Activated CD8-positive, alpha-beta T cell treated with anti-CD3 and anti-CD28 coated beads, Interleukin-2, amount 10 ng/mL, durations not matched to agents 7 days and 5 days (primary cell): ENCODE data around the gene SLC4A11. TPM values are rescaled to one million over a fixed set of nuclear protein-coding genes. Genes with fewer than 3 reads are reported as not detected.
"Not testable (repeated sequence)": the region's sequence is repeated elsewhere in the genome, so short reads cannot be mapped to it uniquely, and the experiment has no call there.

Experiments used
- ATAC-seq: fragments of 150-1000 bp; cut with Tn5 transposase; one replicate; pipeline ENCODE4 v1.10.0; 2021; ENCODE audit warnings: moderate library complexity
- CTCF ChIA-PET: fragments of 350-600 bp; sonication (Branson Sonifier 250); formaldehyde crosslinking; loops from one replicate; lab custom pipeline; 2021; ENCODE audit warnings: antibody characterized with exemption; lab: Charles Lee
- POLR2A ChIA-PET: fragments of 350-600 bp; sonication (Branson Sonifier 250); formaldehyde crosslinking; loops from one replicate; lab custom pipeline; 2021; ENCODE audit warnings: antibody characterized with exemption; lab: Charles Lee
- DNase-seq: peaks from one replicate; pipeline ENCODE4 v3.0.0-alpha.2; 2020
- H3K27ac Mint-ChIP-seq: one replicate; pipeline ENCODE4 v1.8.0; 2021; ENCODE audit warnings: mild to moderate bottlenecking, mixed read lengths
- H3K27me3 Mint-ChIP-seq: one replicate; pipeline ENCODE4 v1.8.0; 2021; ENCODE audit warnings: low read depth, mixed read lengths
- H3K36me3 Mint-ChIP-seq: one replicate; pipeline ENCODE4 v1.8.0; 2021; ENCODE audit warnings: low read depth, mixed read lengths
- H3K4me1 Mint-ChIP-seq: one replicate; pipeline ENCODE4 v1.8.0; 2021; ENCODE audit warnings: low read depth, mixed read lengths
- H3K4me3 Mint-ChIP-seq: one replicate; pipeline ENCODE4 v1.8.0; 2021; ENCODE audit warnings: mild to moderate bottlenecking, mixed read lengths
- H3K9me3 Mint-ChIP-seq: one replicate; pipeline ENCODE4 v1.8.0; 2022; ENCODE audit warnings: mixed read lengths; ENCODE audit not compliant: insufficient read depth
- total RNA-seq, 2 experiments: library from RNA; stranded (reverse); gene quantifications; one replicate each; pipeline ENCODE4 v1.2.3, GENCODE V29; 2021

Gene SLC4A11
- total RNA-seq, 2 experiments from 2014 or later = 1.6 to 2.8 TPM

GRCh38 chr20:3224681-3225421, 14.1 kb downstream of the SLC4A11 start:
- H3K9me3 Mint-ChIP-seq = no peaks in the 10 kb centered on the region
- no peak for ATAC-seq
- DNase-seq = no peak
- H3K4me1 Mint-ChIP-seq = peaks cover 18% of the 10 kb centered on the region
- peaks cover 26% of the 10 kb centered on the region for H3K36me3 Mint-ChIP-seq
- no peaks in the 10 kb centered on the region for H3K27me3 Mint-ChIP-seq
- no peak overlapping the region for H3K4me3 Mint-ChIP-seq
- ChIA-PET POLR2A (no interaction called here), CTCF (no interaction called here)
- H3K27ac Mint-ChIP-seq = no peak overlapping the region

GRCh38 chr20:3223994-3224680, 14.9 kb downstream of the SLC4A11 start:
- Mint-ChIP-seq H3K9me3 (no peaks in the 10 kb centered on the region), H3K27me3 (no peaks in the 10 kb centered on the region), H3K4me1 (peaks cover 18% of the 10 kb centered on the region), H3K27ac (no peak overlapping the region), H3K36me3 (peaks cover 26% of the 10 kb centered on the region), H3K4me3 (no peak overlapping the region)
- ChIA-PET CTCF (interaction anchor here (1.1 to 1.8 kb wide), 2 partner anchors 25 to 92 kb away, joined by 4 to 11 read pairs; no protein-coding TSS in a partner anchor), POLR2A (interaction anchor here (1.2 to 1.5 kb wide), 2 partner anchors 9 to 14 kb away, joined by 4 read pairs; partner anchors contain the start of gene ITPA)
- DNase-seq (no peak), ATAC-seq (no peak)

- Mint-ChIP-seq H3K27ac (peak overlapping the region; percentile 75), H3K4me3 (no peak overlapping the region), H3K36me3 (peaks cover 27% of the 10 kb centered on the region), H3K4me1 (peaks cover 18% of the 10 kb centered on the region), H3K9me3 (no peaks in the 10 kb centered on the region), H3K27me3 (no peaks in the 10 kb centered on the region)
- no peak for DNase-seq
- ATAC-seq = no peak
- ChIA-PET CTCF (interaction anchor here (1.1 to 1.8 kb wide), 3 partner anchors 25 to 93 kb away, joined by 4 to 11 read pairs (median 8); no protein-coding TSS in a partner anchor), POLR2A (interaction anchor here (0.6 to 1.5 kb wide), 4 partner anchors 9 to 104 kb away, joined by 3 to 4 read pairs (median 4); partner anchors contain the start of gene ITPA)
Measured at GRCh38 chr20:3223651-3223993, 15.4 kb downstream of the SLC4A11 start.

GRCh38 chr20:3222635-3223600, 16.1 kb downstream of the SLC4A11 start:
- CTCF ChIA-PET = interaction anchor here (0.7 to 1.8 kb wide), 6 partner anchors 14 to 107 kb away, joined by 3 to 11 read pairs (median 4); partner anchors contain the start of genes ITPA and SLC4A11
- H3K4me1 Mint-ChIP-seq = peaks cover 19% of the 10 kb centered on the region
- no peak overlapping the region for H3K4me3 Mint-ChIP-seq
- H3K27me3 Mint-ChIP-seq = no peaks in the 10 kb centered on the region
- DNase-seq (peak; percentile 51), ATAC-seq (peak; percentile 37)
- H3K36me3 Mint-ChIP-seq = peaks cover 28% of the 10 kb centered on the region
- POLR2A ChIA-PET = interaction anchor here (0.6 to 1.5 kb wide), 5 partner anchors 10 to 1472 kb away, joined by 3 to 4 read pairs (median 3); partner anchors contain the start of gene ITPA
- H3K9me3 Mint-ChIP-seq = no peaks in the 10 kb centered on the region
- peak overlapping the region; percentile 75 for H3K27ac Mint-ChIP-seq

DNA sequence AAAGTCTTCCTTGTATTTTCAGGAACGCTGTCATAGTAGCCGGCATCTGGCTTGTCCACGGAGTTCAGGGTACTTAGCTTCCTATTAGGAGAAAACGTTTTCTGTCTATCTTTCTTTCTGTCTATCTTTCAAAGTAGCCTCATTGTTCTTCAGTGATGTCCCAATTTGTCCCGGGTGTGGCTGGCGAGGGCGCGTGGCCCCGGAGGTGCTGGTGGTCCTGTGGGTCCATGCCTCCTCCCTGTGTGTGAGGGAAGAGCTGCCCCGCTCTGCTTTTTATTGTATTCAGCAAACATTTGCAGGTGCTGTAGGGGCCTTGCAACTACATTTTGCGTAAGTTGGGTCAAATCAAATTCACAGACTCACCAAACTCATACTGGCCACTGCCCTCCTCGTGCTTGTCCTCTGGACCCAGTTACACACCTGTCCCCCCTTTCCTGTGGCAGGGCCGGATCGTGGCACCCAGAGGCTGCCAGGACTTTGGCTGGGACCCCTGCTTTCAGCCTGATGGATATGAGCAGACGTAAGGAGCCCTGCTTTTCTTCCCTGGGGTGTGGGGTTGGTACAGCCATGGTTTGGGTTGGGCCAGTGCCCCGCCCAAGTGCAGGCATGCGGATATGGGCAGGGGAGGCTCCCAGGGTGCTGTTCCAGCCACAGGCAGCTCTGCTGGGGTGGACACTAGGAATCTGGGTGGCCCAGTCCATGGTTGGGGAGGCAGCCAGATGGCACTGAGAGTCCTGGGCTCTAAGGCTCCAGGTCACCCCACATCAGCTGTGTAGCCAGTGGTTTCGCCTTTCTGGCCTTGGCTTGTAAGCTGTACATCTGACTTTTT, 17.4 kb downstream of the SLC4A11 start:
- Mint-ChIP-seq H3K27ac (peak overlapping the region; percentile 36), H3K4me3 (no peak overlapping the region), H3K27me3 (no peaks in the 10 kb centered on the region), H3K36me3 (peaks cover 28% of the 10 kb centered on the region), H3K9me3 (no peaks in the 10 kb centered on the region), H3K4me1 (peaks cover 19% of the 10 kb centered on the region)
- ATAC-seq (no peak), DNase-seq (no peak)
- ChIA-PET POLR2A (no interaction called here), CTCF (interaction anchor here (5.1 kb wide), 1 partner anchor 94 kb away, joined by 53 read pairs; no protein-coding TSS in a partner anchor)

GRCh38 chr20:3218307-3218988, 20.5 kb downstream of the SLC4A11 start:
- CTCF ChIA-PET = interaction anchor here (0.6 to 5.1 kb wide), 12 partner anchors 9 to 350 kb away, joined by 3 to 53 read pairs (median 4); partner anchors contain the start of genes ITPA and SLC4A11
- ATAC-seq (peak; percentile 92), DNase-seq (peak; percentile 79)
- H3K9me3 Mint-ChIP-seq = no peaks in the 10 kb centered on the region
- H3K27ac Mint-ChIP-seq = no peak overlapping the region
- H3K4me3 Mint-ChIP-seq = no peak overlapping the region
- peaks cover 32% of the 10 kb centered on the region for H3K36me3 Mint-ChIP-seq
- H3K4me1 Mint-ChIP-seq = peaks cover 16% of the 10 kb centered on the region
- no peaks in the 10 kb centered on the region for H3K27me3 Mint-ChIP-seq
- POLR2A ChIA-PET = no interaction called here

- POLR2A ChIA-PET, DNase-seq, H3K4me1 Mint-ChIP-seq, CTCF ChIA-PET, ATAC-seq, H3K4me3 Mint-ChIP-seq, H3K9me3 Mint-ChIP-seq, H3K27ac Mint-ChIP-seq, H3K27me3 Mint-ChIP-seq: not testable (repeated sequence)
- peaks cover 24% of the 10 kb centered on the region for H3K36me3 Mint-ChIP-seq
Measured at GRCh38 chr20:3215359-3215917, 23.6 kb downstream of the SLC4A11 start.

- no peaks in the 10 kb centered on the region for H3K9me3 Mint-ChIP-seq
- ATAC-seq (no peak), DNase-seq (no peak)
- no peaks in the 10 kb centered on the region for H3K27me3 Mint-ChIP-seq
- peaks cover 18% of the 10 kb centered on the region for H3K36me3 Mint-ChIP-seq
- H3K27ac Mint-ChIP-seq = no peak overlapping the region
- POLR2A ChIA-PET = no interaction called here
- H3K4me1 Mint-ChIP-seq = peaks cover 22% of the 10 kb centered on the region
- CTCF ChIA-PET = no interaction called here
- H3K4me3 Mint-ChIP-seq = no peak overlapping the region
Measured at GRCh38 chr20:3213226-3213625, 25.8 kb downstream of the SLC4A11 start.

DNA sequence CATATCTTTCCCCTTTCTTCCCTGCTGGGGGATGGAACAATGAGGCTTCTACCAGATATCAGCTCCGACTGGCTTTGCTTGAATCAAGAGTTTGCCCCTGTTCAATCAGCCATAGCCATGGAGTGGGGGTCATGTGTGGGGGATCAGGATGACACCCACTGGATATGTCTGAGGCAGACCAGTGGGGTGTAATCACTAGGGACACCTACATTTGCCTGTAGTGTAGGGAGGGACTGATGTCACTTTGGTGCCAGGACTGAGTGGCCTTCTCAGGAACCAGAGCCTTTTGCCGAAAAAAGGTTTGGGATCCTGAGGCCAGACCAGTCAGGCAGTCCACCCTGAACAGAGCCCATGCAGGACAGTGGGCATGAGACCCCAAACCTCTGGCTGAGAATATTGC, 28.6 kb downstream of the SLC4A11 start:
- ChIA-PET CTCF (interaction anchor here (1.2 to 2.3 kb wide), 3 partner anchors 8 to 157 kb away, joined by 3 to 11 read pairs (median 4); no protein-coding TSS in a partner anchor), POLR2A (interaction anchor here (1.7 to 2.2 kb wide), 2 partner anchors 13 to 51 kb away, joined by 4 to 10 read pairs; partner anchors contain the start of genes FASTKD5 and UBOX5)
- Mint-ChIP-seq H3K4me3 (peak overlapping the region; percentile 83), H3K9me3 (no peaks in the 10 kb centered on the region), H3K36me3 (peaks cover 18% of the 10 kb centered on the region), H3K4me1 (peaks cover 27% of the 10 kb centered on the region), H3K27me3 (no peaks in the 10 kb centered on the region), H3K27ac (peak overlapping the region; percentile 95)
- DNase-seq (no peak), ATAC-seq (no peak)
